HEK293 (cell line): ENCODE data around the gene OXSR1.

Experiments used
- CTCF ChIA-PET: fragments of 350-600 bp; formaldehyde crosslinking; extraction: SDS; loops from one replicate; lab custom pipeline; 2021; ENCODE audit warnings: antibody characterized with exemption; lab: Yijun Ruan, JAX
- POLR2A ChIA-PET: fragments of 300-600 bp; formaldehyde crosslinking; extraction: SDS; loops from one replicate; lab custom pipeline; 2020; ENCODE audit warnings: antibody characterized with exemption, inconsistent platforms; lab: Yijun Ruan, JAX
- H3K27ac ChIP-seq: fragments of 200-500 bp; sonication (Bioruptor generic); 2 replicates; pipeline ENCODE4 v1.5.1; 2014; ENCODE audit warnings: low read depth, low read length, control low read depth, inconsistent platforms; ENCODE audit errors: extremely low read depth
- H3K36me3 ChIP-seq, 2 experiments: fragments of 200-500 bp in 1 of 2; sonication (Bioruptor generic) in 1 of 2; 1 replicate in 1 of 2; 2 replicates in 1 of 2; pipeline ENCODE4 v1.5.1; 2014 to 2017; ENCODE audit warnings: inconsistent platforms in 2 of 2, low read length in 2 of 2; ENCODE audit not compliant: control insufficient read depth in 2 of 2, insufficient read depth in 1 of 2
- H3K4me1 ChIP-seq: fragments of 200-500 bp; sonication (Bioruptor generic); 2 replicates; pipeline ENCODE4 v1.5.1; 2014; ENCODE audit warnings: mild to moderate bottlenecking, low read length, inconsistent platforms; ENCODE audit not compliant: control insufficient read depth, insufficient read depth
- H3K4me3 ChIP-seq: 2 replicates; pipeline ENCODE4 v1.5.1; 2011; ENCODE audit warnings: low read depth, mild to moderate bottlenecking, control low read depth, low read length, moderate library complexity
- H3K9me3 ChIP-seq: fragments of 200-500 bp; sonication (Bioruptor generic); 2 replicates; pipeline ENCODE4 v1.5.1; 2014; ENCODE audit warnings: low read depth, low read length, inconsistent platforms; ENCODE audit not compliant: control insufficient read depth, insufficient read depth
- PRDM6 ChIP-seq: fragments of 450-650 bp; formaldehyde crosslinking; IDR thresholded peaks from 2 replicates; pipeline ENCODE4 v1.5.1; 2017; ENCODE audit warnings: missing biosample characterization, missing genetic modification characterization
- TCF7L2 ChIP-seq: IDR thresholded peaks from 2 replicates; pipeline ENCODE4 v1.6.1; 2011; ENCODE audit warnings: low read depth, mild to moderate bottlenecking, inconsistent platforms, low read length, moderate library complexity, borderline replicate concordance
- YY1 ChIP-seq: fragments of 450-650 bp; formaldehyde crosslinking; IDR thresholded peaks from 2 replicates; pipeline ENCODE4 v1.5.1; 2018; ENCODE audit warnings: missing biosample characterization, missing genetic modification characterization
- ZBTB17 ChIP-seq: fragments of 450-650 bp; formaldehyde crosslinking; IDR thresholded peaks from 2 replicates; pipeline ENCODE4 v1.5.1; 2016; ENCODE audit warnings: missing biosample characterization, missing genetic modification characterization
- ZFP37 ChIP-seq: fragments of 450-650 bp; formaldehyde crosslinking; IDR thresholded peaks from 2 replicates; pipeline ENCODE4 v1.5.1; 2016; ENCODE audit warnings: missing biosample characterization, missing genetic modification characterization
- ZIC2 ChIP-seq: fragments of 450-650 bp; formaldehyde crosslinking; IDR thresholded peaks from 2 replicates; pipeline ENCODE4 v1.5.1; 2016; ENCODE audit warnings: missing biosample characterization, missing genetic modification characterization
- ZNF121 ChIP-seq: fragments of 450-650 bp; formaldehyde crosslinking; IDR thresholded peaks from 2 replicates; pipeline ENCODE4 v1.5.1; 2016; ENCODE audit warnings: missing biosample characterization, missing genetic modification characterization
- ZNF202 ChIP-seq: fragments of 450-650 bp; formaldehyde crosslinking; IDR thresholded peaks from 2 replicates; pipeline ENCODE4 v1.5.1; 2016; ENCODE audit warnings: missing biosample characterization, missing genetic modification characterization, borderline replicate concordance
- ZNF510 ChIP-seq: fragments of 450-650 bp; formaldehyde crosslinking; IDR thresholded peaks from 2 replicates; pipeline ENCODE4 v1.5.1; 2018; ENCODE audit warnings: mild to moderate bottlenecking, missing genetic modification characterization, missing biosample characterization; ENCODE audit not compliant: insufficient replicate concordance
- ZNF585B ChIP-seq: fragments of 450-650 bp; formaldehyde crosslinking; IDR thresholded peaks from 2 replicates; pipeline ENCODE4 v1.5.1; 2016; ENCODE audit warnings: missing biosample characterization, missing genetic modification characterization
- ZNF596 ChIP-seq: fragments of 450-650 bp; IDR thresholded peaks from 2 replicates; pipeline ENCODE4 v1.5.0; 2018; ENCODE audit warnings: missing biosample characterization, mild to moderate bottlenecking, missing genetic modification characterization, moderate library complexity
- ZNF677 ChIP-seq: fragments of 450-650 bp; IDR thresholded peaks from 2 replicates; pipeline ENCODE4 v1.5.0; 2018; ENCODE audit warnings: missing biosample characterization, mild to moderate bottlenecking, missing genetic modification characterization, moderate library complexity
- ZNF707 ChIP-seq: fragments of 450-650 bp; formaldehyde crosslinking; IDR thresholded peaks from 2 replicates; pipeline ENCODE4 v1.5.1; 2016; ENCODE audit warnings: missing biosample characterization, missing genetic modification characterization
- TF ChIP-seq, protein P1 (sequence below): fragments of 450-650 bp; formaldehyde crosslinking; IDR thresholded peaks from 2 replicates; pipeline ENCODE4 v1.5.1; 2017; ENCODE audit warnings: missing biosample characterization, missing genetic modification characterization

The OXSR1 gene

GRCh38 chr3:38260474-38260873 is 95.1 kb downstream of the OXSR1 start:
- H3K4me3 ChIP-seq = no peak overlapping the region
- H3K9me3 ChIP-seq = no peaks in the 10 kb centered on the region
- ChIA-PET CTCF (no interaction called here), POLR2A (no interaction called here)
- H3K36me3 ChIP-seq = peaks cover 0 to 11% of the 10 kb centered on the region in 2 experiments; a peak in 1 of 3 replicates
- TF ChIP-seq YY1 (no peak), ZFP37 (0 out of 2 replicates have a peak, but pooled peaks have one; percentile 51)
- H3K4me1 ChIP-seq = no peaks in the 10 kb centered on the region
- H3K27ac ChIP-seq = no peak overlapping the region

DNA sequence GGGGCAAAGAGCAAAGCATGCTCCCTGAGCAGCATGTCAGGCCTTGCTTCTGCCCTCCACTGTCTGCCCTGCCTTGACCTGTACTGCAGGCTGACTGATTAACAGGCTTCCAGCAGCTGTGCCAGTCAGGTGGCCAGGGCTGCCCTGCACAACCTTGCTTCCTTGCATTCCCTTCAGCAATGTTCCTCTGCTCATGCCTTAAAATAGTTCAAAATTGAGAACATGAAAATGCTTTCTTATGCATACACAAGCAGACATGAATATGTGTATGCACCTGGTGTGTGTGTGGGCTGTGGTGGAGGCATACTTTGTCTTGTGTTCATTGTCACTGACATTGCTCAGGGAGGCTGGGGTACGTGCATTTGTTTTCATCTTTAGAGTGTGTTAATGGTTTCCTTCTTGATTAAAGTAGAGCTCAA is 99.0 kb downstream of the OXSR1 start:
- Histone ChIP-seq H3K4me1 (no peaks in the 10 kb centered on the region), H3K36me3 (peaks cover 0 to 7% of the 10 kb centered on the region in 2 experiments; a peak in 1 of 3 replicates), H3K27ac (no peak overlapping the region), H3K4me3 (no peak overlapping the region), H3K9me3 (no peaks in the 10 kb centered on the region)
- ChIA-PET POLR2A (no interaction called here), CTCF (interaction anchor here (0.5 kb wide), 1 partner anchor 149 kb away, joined by 3 read pairs; no protein-coding TSS in a partner anchor)
- peak; percentile 26; the same call in 1 of the 2 replicates for TF ChIP-seq ZBTB17 (tag by site-specific recombination)
- TF ChIP-seq, protein P1, sequence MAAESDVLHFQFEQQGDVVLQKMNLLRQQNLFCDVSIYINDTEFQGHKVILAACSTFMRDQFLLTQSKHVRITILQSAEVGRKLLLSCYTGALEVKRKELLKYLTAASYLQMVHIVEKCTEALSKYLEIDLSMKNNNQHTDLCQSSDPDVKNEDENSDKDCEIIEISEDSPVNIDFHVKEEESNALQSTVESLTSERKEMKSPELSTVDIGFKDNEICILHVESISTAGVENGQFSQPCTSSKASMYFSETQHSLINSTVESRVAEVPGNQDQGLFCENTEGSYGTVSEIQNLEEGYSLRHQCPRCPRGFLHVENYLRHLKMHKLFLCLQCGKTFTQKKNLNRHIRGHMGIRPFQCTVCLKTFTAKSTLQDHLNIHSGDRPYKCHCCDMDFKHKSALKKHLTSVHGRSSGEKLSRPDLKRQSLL (tag by site-specific recombination) = no peak

DNA sequence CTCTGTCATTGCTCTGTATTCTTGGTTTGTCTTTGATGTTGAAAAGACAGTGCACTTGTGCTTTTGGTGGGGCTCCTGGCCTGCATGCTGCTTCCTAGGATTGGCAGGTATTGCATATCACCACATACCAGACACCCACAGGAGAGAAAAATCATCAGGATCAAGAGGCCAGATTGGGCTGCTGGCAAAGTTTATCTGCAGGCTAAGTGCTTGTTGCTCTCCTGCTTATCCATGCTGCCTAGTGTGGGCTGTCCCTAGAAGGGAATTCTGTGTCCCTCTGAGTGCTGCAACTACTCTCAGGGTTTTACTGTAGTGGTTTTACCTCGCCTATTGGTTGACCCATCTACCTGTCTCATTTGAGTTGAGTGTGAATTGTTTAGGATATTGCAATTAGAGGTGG is 99.4 kb downstream of the OXSR1 start:
- ChIA-PET POLR2A (no interaction called here), CTCF (interaction anchor here (0.5 kb wide), 1 partner anchor 149 kb away, joined by 3 read pairs; no protein-coding TSS in a partner anchor)
- no peak overlapping the region for H3K27ac ChIP-seq
- H3K36me3 ChIP-seq = peaks cover 0 to 7% of the 10 kb centered on the region in 2 experiments; a peak in 1 of 3 replicates
- no peak overlapping the region for H3K4me3 ChIP-seq
- no peaks in the 10 kb centered on the region for H3K4me1 ChIP-seq
- TF ChIP-seq ZNF596 (tag by site-specific recombination) (no peak), ZNF707 (tag by site-specific recombination) (no peak)
- no peaks in the 10 kb centered on the region for H3K9me3 ChIP-seq

GRCh38 chr3:38265604-38266307 is 100.4 kb downstream of the OXSR1 start, which contains the start of gene SLC22A13:
TSS of gene SLC22A13 (plus strand) at chr3:38265812. CDS start at chr3:38265861, 49 bp downstream.
- H3K36me3 ChIP-seq = peaks cover 0 to 4% of the 10 kb centered on the region in 2 experiments; a peak in 1 of 3 replicates
- POLR2A ChIA-PET = no interaction called here
- no peaks in the 10 kb centered on the region for H3K9me3 ChIP-seq
- CTCF ChIA-PET = no interaction called here
- no peak within 1 kb of the TSS for H3K4me3 ChIP-seq
- no peak for TF ChIP-seq ZNF585B (tag by site-specific recombination)
- TF ChIP-seq ZNF202 (tag by site-specific recombination) = no peak
- no peak for TF ChIP-seq ZNF121
- TF ChIP-seq PRDM6 = no peak
- TF ChIP-seq ZIC2 (tag by site-specific recombination) = no peak
- no peak for TF ChIP-seq ZNF510
- TF ChIP-seq TCF7L2 = no peak
- no peak for TF ChIP-seq ZNF677 (tag by site-specific recombination)
- H3K4me1 ChIP-seq = no peaks in the 10 kb centered on the region
- H3K27ac ChIP-seq = no peak within 1 kb of the TSS
